Smooth muscle cell (in vitro differentiated cells): Measurements from ENCODE around the gene CA10. TPM values are rescaled to one million over a fixed set of nuclear protein-coding genes. Genes with fewer than 3 reads are reported as not detected.

Experiments used
- DNase-seq: peaks from one replicate; lab custom pipeline; 2025; ENCODE audit not compliant: unreplicated experiment; lab: John Stamatoyannopoulos, UW
- H2AFZ ChIP-seq: fragments of 200-600 bp; sonication (generic); 2 replicates; pipeline ENCODE4 v1.6.0; 2016; ENCODE audit warnings: antibody characterized with exemption, low read depth, mild to moderate bottlenecking
- H3F3A ChIP-seq: fragments of 200-600 bp; sonication (generic); 2 replicates; pipeline ENCODE4 v1.6.0; 2017; ENCODE audit warnings: antibody characterized with exemption, low read depth
- H3K27ac ChIP-seq: fragments of 200-600 bp; sonication (generic); 2 replicates; pipeline ENCODE4 v1.5.1; 2016; ENCODE audit warnings: low read depth, mild to moderate bottlenecking
- H3K27me3 ChIP-seq: fragments of 200-600 bp; sonication (generic); 2 replicates; pipeline ENCODE4 v1.6.1; 2016; ENCODE audit warnings: low read depth, mild to moderate bottlenecking
- H3K36me3 ChIP-seq: fragments of 200-600 bp; sonication (generic); 2 replicates; pipeline ENCODE4 v1.5.1; 2016; ENCODE audit warnings: low read depth
- H3K4me1 ChIP-seq: fragments of 200-600 bp; sonication (generic); 2 replicates; pipeline ENCODE4 v1.5.1; 2016; ENCODE audit warnings: low read depth
- H3K4me2 ChIP-seq: fragments of 200-600 bp; sonication (generic); 2 replicates; pipeline ENCODE4 v1.6.0; 2016; ENCODE audit warnings: mild to moderate bottlenecking
- H3K4me3 ChIP-seq: fragments of 200-600 bp; sonication (generic); 2 replicates; pipeline ENCODE4 v1.5.1; 2016; ENCODE audit warnings: mild to moderate bottlenecking
- H3K79me2 ChIP-seq: fragments of 200-600 bp; sonication (generic); 2 replicates; pipeline ENCODE4 v1.6.0; 2016; ENCODE audit warnings: low read depth, mild to moderate bottlenecking
- H3K9ac ChIP-seq: fragments of 200-600 bp; sonication (generic); 2 replicates; pipeline ENCODE4 v1.6.0; 2016; ENCODE audit warnings: low read depth
- H3K9me3 ChIP-seq: fragments of 200-600 bp; sonication (generic); replicated peaks from 2 replicates; pipeline ENCODE4 v1.5.1; 2016; ENCODE audit warnings: low read depth
- H4K20me1 ChIP-seq: fragments of 200-600 bp; sonication (generic); 2 replicates; pipeline ENCODE4 v1.6.0; 2016; ENCODE audit warnings: low read depth
- CTCF ChIP-seq: fragments of 200-600 bp; sonication (generic); IDR thresholded peaks from 2 replicates; pipeline ENCODE4 v1.5.1; 2017; ENCODE audit warnings: borderline replicate concordance, mild to moderate bottlenecking, antibody characterized with exemption; ENCODE audit not compliant: insufficient read depth, poor library complexity, severe bottlenecking
- WGBS: methylation state at CpG from one replicate; pipeline ENCODE4 v1.1.7; 2016; ENCODE audit warnings: low lambda C conversion rate; 5-methylcytosine and 5-hydroxymethylcytosine counted together
- polyA plus RNA-seq: library from polyadenylated mRNA; unstranded; fragments of >200 nt; fragmentation: Nextera tagmentation; extraction: Ambion mirVana; gene quantifications from 2 replicates; pipeline ENCODE4 v1.2.1, GENCODE V29; 2016
- total RNA-seq: library from RNA; depleted of rRNA; stranded (reverse); fragments of >200 nt; gene quantifications from 2 replicates; pipeline ENCODE4 v1.2.3, GENCODE V29; 2014

The CA10 gene
- total and polyA plus RNA-seq, 2 experiments from 2014 or later: 0.54 TPM; not detected in 1

- H3K4me3 ChIP-seq: no peak overlapping the region
- DNase-seq: no peak
- H3F3A ChIP-seq: no peaks in the 10 kb centered on the region
- H3K9ac ChIP-seq: no peak overlapping the region
- no peaks in the 10 kb centered on the region for H3K9me3 ChIP-seq
- H3K36me3 ChIP-seq: no peaks in the 10 kb centered on the region
- no peak overlapping the region for H2AFZ ChIP-seq
- TF ChIP-seq CTCF: no peak
- no peaks in the 10 kb centered on the region for H4K20me1 ChIP-seq
- peaks cover 11% of the 10 kb centered on the region for H3K4me1 ChIP-seq
- H3K27ac ChIP-seq: no peak overlapping the region
- H3K27me3 ChIP-seq: no peaks in the 10 kb centered on the region
- H3K79me2 ChIP-seq: no peaks in the 10 kb centered on the region
- H3K4me2 ChIP-seq: no peak overlapping the region
- WGBS: 88% methylated on average over 1 of the region's 1 CpG
These were observed 109.0 kb downstream of the CA10 start for GRCh38 chr17:52049496-52049895.

GRCh38 chr17:52049051-52049450, 109.5 kb downstream of the CA10 start:
- no peak overlapping the region for H3K27ac ChIP-seq
- H3K4me1 ChIP-seq: peaks cover 11% of the 10 kb centered on the region
- WGBS: 92% methylated on average over 3 of the region's 3 CpGs
- H3K36me3 ChIP-seq: no peaks in the 10 kb centered on the region
- H3K79me2 ChIP-seq: no peaks in the 10 kb centered on the region
- no peak for DNase-seq
- H4K20me1 ChIP-seq: no peaks in the 10 kb centered on the region
- no peak overlapping the region for H3K4me3 ChIP-seq
- no peak overlapping the region for H3K9ac ChIP-seq
- no peaks in the 10 kb centered on the region for H3F3A ChIP-seq
- H3K4me2 ChIP-seq: no peak overlapping the region
- H2AFZ ChIP-seq: no peak overlapping the region
- H3K9me3 ChIP-seq: no peaks in the 10 kb centered on the region
- H3K27me3 ChIP-seq: no peaks in the 10 kb centered on the region
- no peak for TF ChIP-seq CTCF

- H2AFZ ChIP-seq: no peak overlapping the region
- no peak overlapping the region for H3K4me2 ChIP-seq
- no peak for DNase-seq
- no peak for TF ChIP-seq CTCF
- no peaks in the 10 kb centered on the region for H3K27me3 ChIP-seq
- peaks cover 11% of the 10 kb centered on the region for H3K4me1 ChIP-seq
- no peaks in the 10 kb centered on the region for H3K36me3 ChIP-seq
- H3K79me2 ChIP-seq: no peaks in the 10 kb centered on the region
- H4K20me1 ChIP-seq: no peaks in the 10 kb centered on the region
- H3K9me3 ChIP-seq: no peaks in the 10 kb centered on the region
- no peak overlapping the region for H3K27ac ChIP-seq
- no peak overlapping the region for H3K9ac ChIP-seq
- H3F3A ChIP-seq: no peaks in the 10 kb centered on the region
- 80% methylated on average over 5 of the region's 5 CpGs for WGBS
- no peak overlapping the region for H3K4me3 ChIP-seq
These were observed 110.2 kb downstream of the CA10 start for GRCh38 chr17:52048137-52048898.

- Histone ChIP-seq H3K79me2 (no peaks in the 10 kb centered on the region), H3K9me3 (no peaks in the 10 kb centered on the region), H3K4me1 (peaks cover 11% of the 10 kb centered on the region), H3K4me2 (no peak overlapping the region), H2AFZ (no peak overlapping the region), H3K4me3 (no peak overlapping the region), H3K36me3 (no peaks in the 10 kb centered on the region), H3K27ac (no peak overlapping the region), H3K27me3 (no peaks in the 10 kb centered on the region), H3F3A (no peaks in the 10 kb centered on the region), H3K9ac (no peak overlapping the region), H4K20me1 (no peaks in the 10 kb centered on the region)
- no peak for TF ChIP-seq CTCF
- DNase-seq: no peak
These were observed 111.4 kb downstream of the CA10 start for GRCh38 chr17:52047086-52047485.
